ENCODE data around the gene RHCG.

The RHCG gene

DNA sequence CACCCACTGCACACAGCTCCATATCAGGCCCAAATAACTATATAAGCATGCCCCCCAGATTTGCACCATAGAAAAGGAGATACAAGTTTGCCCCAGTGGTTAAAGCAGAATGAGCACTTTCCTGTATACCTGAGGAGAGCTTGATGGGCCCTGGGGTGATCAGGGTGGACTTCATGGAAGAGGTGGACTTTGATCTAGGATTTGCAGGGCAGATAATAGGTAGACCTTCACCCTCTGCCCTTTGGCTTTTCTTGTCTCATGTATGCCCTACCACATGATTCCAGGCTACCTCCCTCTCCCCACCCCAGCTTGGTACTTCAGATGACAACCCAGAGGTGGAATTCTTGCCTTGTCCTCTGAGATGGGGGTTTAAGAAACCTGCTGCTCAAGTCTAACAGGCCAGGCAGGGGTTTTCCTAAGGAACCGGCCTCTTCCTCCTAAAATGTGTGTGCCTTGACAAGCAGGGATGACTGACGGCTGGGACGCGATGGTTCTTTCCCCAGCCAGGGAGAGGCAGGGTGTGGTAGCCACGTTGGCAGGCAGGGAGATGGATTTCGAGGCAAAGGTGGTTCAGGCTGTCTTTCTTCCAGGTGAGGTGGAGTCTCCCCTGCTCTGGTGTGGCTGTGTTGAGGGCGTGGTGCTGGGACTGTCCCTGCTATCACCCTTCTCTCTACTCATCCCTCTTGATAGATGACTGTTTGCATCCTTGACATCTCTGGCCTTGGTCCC is 6.6 kb upstream of the RHCG start:
- DNase-seq: no peak

DNA sequence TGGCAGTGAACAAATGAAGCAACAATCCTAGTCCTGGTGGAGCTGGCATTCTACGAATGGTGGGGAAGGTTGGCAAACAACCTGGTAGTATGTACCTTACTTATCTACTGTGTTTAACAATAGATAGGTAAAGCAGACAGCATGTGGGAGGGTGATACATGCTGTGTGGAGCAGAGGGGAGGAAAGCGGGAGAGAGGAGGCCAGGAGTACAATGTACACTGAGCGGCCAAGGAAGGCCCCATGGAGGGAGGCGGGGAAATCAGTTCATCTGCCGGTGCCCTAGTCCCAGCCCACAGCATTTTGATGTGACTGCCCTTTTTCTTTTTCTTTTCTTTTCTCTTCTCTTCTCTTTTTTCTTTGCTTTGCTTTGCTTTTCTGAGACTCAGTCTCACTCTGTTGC is 5.3 kb upstream of the RHCG start:
- DNase-seq: no peak

DNA sequence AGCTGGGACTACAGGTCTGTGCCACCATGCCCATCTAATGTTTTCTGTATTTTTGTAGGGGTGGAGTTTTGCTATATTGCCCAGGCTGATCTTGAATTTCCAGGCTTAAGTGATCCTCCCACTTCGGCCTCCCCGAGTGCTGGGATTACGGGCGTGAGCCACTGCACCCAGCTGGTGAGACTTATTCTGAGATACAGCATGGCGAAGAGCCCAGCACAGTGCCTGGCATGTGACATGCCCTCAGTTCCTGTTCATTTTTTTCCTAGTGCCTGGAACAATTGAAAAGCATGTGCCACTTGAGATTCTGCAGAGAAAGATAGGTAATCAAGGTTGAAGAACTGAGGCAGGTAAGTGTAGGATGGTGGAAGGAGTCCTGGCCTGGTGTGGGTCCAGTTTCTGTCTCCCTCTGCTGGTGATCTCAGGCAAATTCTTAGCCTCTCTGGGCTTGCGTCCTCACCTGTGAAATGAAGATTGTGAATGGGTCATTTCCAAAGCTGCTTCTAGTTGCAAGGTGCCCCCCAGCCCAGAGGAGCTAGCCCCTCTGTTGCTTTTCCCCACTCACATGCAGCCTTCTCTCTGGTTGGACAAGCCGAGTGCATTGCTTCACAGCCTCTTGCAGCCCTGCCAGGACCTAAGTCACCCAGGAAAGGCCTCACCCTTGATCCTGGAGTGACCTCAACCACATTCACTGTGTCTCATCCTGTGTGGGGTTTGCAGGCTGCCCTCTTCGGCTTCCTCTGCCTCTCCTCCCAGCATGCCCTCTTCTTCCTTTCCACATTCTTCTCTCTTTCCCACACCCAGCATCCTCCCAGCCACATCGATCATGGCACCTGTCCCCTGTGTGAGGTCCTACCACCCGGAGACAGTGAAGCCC is 4.3 kb upstream of the RHCG start:
- no peak for DNase-seq

DNA sequence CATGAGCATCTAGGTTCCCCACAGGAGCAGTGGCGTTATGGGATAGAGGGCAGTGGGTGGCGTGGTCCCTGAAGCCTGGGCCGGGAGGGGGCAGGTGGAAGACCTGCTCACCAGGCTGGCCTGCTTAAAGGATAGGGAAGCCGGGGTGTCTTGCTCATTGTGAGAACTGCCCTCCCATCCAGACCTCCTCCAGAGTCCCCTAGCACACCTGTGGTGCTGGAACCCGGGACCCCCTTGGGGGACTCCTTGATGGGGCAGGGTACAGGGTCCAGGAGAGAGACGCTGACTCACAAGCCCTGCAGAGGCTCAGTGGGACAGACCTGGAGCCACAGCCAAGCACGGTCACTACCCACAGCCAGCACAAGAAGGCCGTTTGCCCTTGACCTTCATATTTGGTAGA is 2.8 kb upstream of the RHCG start:
- no peak for DNase-seq

DNA sequence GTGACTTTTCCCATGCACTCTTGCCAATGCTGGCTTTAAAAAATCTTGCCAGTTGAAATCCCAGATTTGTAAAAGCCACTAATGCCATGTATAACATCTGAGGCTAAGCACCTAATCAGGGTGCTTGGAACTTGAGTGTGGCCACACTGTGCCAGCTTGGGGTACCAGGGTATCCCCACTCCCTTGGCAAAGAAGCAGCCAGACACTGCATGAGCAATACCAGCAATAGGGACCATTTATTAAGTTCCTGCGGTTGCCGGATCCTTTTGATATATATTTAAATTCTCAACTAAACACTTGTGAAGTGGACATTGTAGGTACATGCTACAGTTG is 2.2 kb upstream of the RHCG start:
- DNase-seq: no peak

DNA sequence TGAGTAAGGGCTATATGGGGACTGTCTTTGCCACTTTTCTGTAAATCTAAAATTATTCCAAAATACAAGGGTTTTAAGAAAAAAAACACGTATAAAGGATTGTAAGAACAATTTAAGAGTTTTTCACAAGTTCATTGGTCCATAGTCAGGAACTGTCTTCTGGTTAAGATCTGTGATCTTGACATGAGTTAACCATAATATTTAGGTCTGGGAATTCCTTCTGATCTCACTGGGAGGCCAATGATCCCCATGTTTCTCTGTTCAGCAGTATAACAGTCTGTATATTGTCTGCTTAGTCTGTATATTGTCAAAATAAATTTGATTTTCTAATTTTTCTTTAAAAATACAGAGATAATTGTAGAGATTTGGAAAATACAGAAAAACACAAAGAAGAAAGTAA is 848 bp upstream of the RHCG start:
- DNase-seq: no peak

DNA sequence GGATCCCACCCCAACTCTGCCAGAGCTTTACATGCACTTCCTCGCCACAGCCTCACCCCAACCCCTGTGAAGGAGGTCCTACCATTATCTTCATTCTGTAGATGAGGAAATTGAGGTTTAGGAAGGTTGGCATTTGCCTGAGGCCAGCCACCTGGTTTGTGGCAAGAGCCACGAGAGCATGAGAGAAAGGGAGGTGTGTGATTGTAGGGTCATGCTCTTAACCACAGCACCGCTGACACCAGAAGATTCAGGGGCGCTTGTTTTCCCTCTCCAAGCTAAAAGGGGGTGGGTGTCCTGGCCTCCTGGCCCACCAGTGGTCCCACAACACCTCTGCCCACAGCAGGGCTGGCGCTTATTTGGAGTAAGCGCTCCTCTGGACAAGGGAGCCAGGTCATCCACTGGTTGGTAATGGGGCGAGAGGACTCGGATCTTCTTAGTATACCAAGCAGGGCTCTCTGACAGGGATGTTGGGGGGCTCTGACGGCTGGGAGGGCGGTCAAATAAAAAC is 691 bp downstream of the RHCG start:
- no peak for DNase-seq

DNA sequence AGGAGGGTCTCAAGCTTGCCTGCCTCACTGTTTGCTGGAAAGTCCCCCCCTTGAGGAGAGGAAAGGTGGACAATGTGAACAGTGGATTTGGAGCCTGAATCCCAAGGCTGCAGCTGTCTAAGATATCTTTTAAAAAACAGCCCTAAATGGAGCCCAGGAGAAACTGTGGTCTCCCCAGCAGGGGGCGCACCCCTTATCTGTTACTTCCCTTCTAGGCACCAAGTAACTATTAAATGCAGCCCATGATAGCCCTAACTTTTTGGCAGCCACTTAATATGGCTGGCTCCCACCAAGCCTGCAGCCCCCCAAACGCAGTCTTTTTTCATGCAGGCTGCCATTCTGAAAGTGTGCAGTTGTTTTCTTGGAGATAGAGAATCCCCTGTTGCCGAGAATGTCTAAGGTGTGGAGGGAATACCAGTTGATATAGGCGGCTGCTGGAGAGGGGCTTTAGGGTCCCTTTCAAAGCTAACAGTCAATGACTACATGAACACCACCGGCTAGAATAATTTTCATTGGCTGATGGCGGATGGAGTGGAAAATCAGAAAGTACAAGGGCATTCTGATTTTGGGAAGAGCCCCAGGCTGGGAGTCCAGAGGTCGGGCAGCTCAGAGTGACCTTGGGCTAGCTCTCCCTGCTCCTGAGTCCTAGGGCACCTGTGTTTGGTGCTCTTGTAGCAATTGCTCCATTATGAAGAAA is 1.3 kb downstream of the RHCG start:
- peak; percentile 1 for DNase-seq

DNA sequence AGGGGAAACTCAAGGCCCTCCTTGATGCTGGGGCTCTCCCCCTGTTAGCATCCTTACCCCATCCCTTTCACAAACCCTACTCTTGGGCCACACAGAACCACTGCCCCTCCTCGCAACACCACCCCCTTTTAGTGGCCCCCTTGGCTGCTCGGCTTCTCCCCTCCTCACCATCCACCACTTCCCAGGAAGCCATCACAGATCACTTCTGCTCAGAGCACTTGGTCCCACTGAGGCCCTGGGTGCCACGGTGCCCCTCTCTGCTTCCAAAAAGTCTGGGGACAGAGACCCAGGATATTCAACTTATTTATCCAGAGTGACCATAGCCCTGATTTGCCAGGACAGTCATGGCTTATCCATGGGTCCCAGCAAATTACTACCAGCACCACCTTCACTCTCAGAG is 2.4 kb downstream of the RHCG start:
- no peak for DNase-seq

DNA sequence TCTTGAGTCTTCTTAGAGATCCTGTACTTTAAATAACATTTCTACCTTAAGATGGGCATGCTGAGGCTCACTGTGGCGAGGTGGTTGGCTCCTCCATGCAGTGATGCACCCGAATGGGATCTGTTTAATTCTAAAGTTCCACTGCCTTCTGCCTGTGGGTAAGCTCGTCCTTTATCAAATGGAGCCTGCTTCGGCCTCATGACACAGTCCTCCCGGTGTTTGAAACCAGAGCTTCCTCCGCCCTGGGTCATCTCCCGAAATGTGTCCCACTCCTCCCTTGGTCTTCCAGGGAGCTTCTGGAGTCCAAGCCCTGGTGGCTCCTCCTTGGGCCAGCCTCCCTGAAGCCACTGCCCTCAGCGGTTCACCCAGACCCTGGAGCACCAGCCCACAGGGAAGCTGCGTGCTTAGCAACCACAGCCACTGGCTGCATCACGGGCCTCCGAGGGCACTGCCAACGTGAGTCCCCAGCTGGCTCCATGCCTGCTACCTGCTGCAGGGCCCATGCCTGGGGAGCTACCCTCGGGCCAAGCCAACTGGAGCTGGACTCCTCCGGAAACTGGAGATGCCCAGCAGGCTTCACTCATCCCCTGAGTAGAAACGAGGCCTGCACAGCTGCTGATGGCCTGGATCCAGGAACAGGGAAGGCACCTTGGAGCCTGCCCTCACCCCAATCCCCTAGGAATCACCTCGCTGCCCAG is 3.3 kb downstream of the RHCG start:
- DNase-seq: no peak

DNA sequence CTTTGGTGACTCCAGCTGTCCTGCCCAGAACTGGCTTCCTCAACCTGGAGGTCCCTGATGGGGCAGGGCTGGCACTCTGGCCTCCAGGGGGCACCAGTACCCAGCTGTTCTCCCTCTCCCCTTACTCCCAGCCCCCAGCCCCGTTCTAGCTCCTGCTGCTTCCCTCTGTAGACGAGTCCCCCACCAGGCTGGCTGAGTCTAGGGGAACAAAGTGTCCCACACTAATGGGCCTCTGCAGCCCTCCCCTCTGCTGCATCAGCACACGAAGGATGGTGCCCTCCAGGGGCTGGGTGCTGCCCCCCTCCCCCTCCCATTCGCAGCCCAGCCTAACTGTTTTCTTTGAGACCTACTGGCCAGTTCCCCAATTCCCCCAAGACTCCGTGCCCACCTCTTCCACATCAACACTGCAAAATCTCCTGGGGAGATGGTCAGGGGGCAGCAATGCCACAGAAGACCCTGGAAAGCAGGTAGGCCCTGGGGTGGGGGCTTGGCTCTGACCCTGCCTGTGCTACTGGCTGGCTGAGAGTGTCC is 4.2 kb downstream of the RHCG start:
- no peak for DNase-seq

DNA sequence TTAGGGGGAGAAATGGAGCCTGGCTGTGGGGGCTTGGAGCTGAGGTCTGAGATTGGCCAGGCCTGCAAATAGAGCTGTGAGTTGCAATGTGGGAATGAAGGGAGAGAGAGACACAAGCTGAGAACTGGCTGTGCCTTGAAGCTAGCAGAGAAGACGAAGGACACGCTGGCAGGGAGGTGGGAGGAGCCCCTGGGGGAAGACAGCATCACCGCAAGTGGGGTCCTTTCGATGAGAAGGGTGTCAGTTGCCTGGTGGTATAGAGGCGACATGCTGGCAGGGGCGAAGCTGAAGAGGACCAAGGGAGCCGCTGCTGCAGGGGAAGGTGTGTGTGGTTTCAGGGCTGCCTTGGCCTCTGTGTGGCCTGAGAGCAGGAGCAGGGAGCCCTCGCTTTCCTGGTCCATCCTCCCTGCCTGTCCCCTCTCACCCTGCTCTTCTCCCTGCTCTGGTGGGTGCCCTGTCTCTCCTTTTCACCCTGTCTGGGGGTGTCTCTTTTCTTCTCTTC is 5.5 kb downstream of the RHCG start:
- no peak for DNase-seq

DNA sequence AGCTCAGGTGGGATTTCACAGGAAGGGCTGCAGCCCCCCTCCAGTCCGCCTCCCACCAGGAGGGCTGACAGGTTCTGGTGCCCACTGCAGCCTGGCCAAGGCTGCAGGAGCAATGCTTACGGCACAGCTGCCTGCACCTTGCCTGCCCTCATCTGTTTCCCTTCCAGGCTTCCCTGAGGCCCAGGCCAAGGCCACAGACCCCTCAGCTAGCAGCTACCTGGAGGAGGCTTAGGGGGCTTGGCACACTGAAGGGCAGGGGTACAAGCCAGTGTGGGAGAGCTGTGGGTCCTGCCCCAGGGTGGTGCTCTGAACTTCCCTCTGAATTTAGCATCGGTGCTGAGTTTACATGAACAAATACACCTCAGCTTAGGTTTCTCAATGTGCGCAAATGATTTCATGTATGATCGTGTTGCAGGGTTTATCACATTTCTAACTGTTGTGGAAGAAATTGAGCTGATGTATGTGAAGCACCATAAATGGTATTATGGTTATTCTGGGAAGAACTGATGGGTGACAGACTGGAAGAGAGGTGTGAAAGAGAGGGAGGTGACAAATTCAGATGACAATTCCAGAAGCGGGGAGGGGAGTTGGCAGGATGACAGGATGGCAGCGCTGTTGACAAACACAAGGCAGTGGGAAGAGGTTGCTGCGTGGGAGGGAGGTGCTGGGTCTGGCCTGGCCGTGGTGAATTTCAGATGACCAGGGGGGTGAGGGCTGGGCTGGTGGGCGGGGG is 6.1 kb downstream of the RHCG start:
- no peak for DNase-seq

DNA sequence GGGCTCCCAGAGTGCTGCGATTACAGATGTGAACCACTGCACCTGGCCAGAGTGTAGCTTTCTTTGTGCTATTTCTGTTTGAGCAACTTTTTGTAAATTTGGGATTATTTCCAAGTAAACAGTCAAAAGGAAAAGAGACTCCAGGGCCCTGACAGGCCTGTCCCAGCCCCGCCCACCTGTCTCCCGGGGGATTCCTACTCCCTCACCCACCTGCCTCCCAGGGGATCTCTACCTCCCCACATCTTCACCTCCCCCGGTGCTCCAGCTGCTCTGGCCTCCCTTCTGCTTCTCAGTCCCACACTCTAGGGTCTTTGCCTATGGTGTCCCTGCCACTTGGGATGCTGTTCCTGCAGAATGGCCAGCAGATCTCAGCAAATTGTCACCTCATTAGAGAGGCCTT is 7.0 kb downstream of the RHCG start:
- DNase-seq: no peak

DNA sequence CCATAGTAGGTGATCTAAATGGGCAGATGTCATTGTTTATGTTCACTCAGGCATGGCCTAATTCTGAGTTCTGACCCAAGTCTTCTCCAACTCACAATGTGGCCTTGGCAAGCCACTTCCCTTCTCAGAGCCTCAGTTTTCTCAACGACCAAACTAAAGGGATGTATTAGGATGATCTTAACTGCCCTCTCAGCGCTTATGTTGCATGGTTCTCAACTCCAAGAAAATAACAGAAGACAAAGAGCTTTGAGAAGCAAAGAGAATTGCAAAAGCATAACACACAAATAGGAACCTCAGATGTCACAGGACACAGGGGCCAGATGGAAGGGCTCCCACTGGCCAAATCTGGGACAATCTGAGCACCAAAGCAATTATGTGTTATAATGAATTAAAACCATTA is 8.6 kb downstream of the RHCG start:
- no peak for DNase-seq

DNA sequence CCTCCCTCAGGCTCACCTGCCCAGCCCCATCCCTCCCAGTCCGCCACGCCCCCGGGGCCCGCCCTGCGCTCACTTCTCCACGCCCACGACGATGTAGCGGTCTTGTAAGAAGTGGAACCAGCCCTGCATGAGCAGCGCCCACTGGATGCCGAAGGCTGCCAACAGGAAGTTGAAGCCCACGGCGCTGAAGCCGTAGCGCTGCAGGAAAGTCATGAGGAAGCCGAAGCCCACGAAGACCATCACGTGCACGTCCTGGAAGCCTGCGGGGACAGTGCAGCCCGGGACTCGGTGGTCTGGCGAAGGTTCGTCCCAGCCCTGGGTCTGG is 9.7 kb downstream of the RHCG start:
- DNase-seq: no peak

DNA sequence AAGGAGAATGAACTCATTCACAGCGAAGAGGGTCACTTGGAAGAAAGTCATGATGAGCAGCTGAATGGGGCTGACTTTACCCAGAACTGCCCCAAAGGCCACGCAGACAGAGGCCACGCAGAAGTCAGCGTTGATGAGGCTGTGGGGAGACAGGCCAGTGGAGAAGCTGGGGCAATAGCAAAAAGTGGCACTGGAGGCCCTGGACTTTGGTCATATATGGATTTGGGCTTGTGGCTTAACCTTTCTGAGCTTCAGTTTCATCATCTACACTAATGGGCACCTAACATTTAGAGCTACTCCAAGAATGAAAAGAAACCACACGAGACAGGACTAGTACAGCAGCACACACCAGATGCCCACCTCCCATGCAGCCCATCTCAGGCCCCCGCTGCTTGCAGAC is 13.3 kb downstream of the RHCG start:
- no peak for DNase-seq

DNA sequence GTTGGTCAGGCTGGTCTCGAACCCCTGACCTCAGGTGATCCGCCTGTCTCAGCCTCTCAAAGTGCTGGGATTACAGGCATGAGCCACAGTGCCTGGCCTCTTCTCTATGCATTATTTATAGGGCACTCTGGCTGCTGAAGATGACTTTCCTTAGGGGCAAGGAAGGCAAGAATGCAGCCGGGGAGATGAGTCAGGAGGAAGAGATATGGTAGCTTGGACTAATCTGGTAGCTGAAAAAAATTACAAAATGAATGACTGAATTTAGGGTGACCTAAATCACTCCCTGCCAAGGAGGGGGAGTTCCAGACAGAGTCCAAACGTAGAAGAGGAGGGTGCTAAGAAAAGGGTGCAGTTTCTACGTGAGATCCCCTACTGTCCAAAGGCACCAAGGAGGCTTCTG is 14.2 kb downstream of the RHCG start:
- DNase-seq: no peak

DNA sequence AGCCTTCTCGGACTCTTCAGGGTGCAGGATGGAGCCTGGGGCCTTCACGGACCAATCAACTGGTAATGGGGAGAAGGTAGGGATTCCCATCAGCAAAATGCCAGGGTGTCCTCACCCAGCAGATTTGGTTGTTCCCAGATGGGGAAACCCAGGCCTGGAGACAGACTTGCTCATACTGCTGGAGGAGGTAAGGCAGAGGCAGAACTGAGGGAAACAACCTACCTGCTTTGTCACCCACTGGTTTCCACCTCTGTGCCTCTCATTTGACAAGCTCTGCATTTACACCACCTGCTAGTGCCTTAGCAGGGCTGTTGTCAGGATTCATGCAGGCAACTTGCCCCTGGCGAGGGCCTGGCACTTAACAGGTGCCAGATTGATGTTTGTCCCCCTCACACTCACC is 15.9 kb downstream of the RHCG start:
- DNase-seq: no peak

DNA sequence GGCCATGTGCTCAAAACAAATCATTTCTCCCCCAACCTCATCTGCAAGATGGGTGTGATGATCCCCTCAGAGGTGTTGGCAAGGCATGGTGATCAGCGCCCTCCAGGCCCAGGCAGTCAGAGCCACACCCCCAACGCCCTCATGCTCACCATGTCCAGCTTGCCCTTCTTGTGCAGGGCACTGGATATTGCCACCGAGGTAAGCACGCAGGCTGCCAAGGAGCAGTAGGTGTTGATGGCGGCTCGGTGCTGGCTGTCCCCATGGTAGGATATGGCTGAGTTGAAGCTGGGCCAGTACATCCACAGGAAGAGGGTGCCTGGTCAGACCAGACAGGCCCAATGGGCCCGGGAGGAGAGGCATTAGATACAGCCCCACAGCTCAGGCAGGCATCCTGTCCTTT is 17.2 kb downstream of the RHCG start:
- DNase-seq: no peak

DNA sequence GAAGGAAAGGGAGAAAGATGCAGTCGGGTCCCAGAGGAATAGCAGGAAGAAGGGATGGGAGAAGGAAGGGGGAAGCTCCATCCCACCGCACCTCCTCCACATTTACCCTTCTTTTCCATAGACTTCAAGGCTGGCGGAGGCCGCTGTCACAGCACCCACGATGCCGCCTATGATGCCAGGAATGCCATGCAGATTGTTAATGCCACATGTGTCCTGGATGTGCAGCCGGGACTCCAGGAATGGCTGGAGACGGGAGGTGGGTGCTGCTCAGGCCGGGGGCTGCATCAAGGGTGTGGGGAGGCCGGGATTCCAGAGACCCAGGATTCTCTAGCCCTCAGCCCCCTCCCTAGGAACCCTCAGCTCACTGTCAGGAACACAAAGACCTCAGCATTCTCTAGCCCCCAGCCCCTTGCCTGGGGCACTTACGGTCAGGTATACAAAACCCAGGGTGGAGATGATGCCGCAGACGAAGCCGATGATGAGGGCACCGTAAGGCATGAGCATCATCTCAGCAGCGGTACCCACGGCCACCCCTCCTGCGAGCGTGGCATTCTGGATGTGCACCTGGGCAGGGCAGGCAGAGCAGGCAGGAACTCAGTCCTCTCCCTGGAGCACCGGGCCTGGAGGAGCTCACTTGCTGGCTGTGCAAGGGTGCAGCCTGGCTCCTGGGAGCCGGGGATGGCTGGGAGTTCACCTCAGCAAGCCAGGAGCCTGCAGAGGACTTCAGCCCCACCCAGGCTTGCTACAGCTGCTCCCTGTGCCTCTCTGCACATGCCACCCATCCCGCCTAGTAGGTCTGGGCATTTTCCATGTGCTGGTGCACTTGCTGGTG is 18.8 kb downstream of the RHCG start:
- DNase-seq: no peak

All from NCI-H510A treated with DMSO at 0.1 percent for 48 hours (cell line).